Measurements from ENCODE around the gene WDFY2. TPM values are rescaled to one million over a fixed set of nuclear protein-coding genes. Genes with fewer than 3 reads are reported as not detected.
A peak's percentile ranks its signal among the peaks of the same experiment; 100 is the strongest.
"Not testable (repeated sequence)": the region's sequence is repeated elsewhere in the genome, so short reads cannot be mapped to it uniquely, and the experiment has no call there.

Gene WDFY2
- total RNA-seq, 1 donor from 2014 or later: 4.5 TPM

GRCh38 chr13:51557875-51558612 is 26.2 kb upstream of the WDFY2 start:
- no peak for DNase-seq
- Histone ChIP-seq H3K4me3 (no peak overlapping the region), H3K4me1 (peaks cover 18% of the 10 kb centered on the region), H3K9me3 (replicated peaks) (no peaks in the 10 kb centered on the region), H3K36me3 (no peaks in the 10 kb centered on the region), H3K27me3 (ENCODE audit: low read depth) (no peaks in the 10 kb centered on the region), H3K27ac (replicated peaks) (peak overlapping the region; percentile 21)
- intact Hi-C loops (cut with micrococcal nuclease): no loop called here
- no peak for TF ChIP-seq CTCF (IDR thresholded peaks at IDR 0.05; ENCODE audit: borderline replicate concordance)

GRCh38 chr13:51559946-51560735 is 24.1 kb upstream of the WDFY2 start:
- peaks cover 18% of the 10 kb centered on the region for H3K4me1 ChIP-seq
- H3K27me3 ChIP-seq (ENCODE audit: low read depth): no peaks in the 10 kb centered on the region
- no peaks in the 10 kb centered on the region for H3K36me3 ChIP-seq
- intact Hi-C loops (cut with micrococcal nuclease): no loop called here
- H3K4me3 ChIP-seq: no peak overlapping the region
- H3K9me3 ChIP-seq (replicated peaks): no peaks in the 10 kb centered on the region
- H3K27ac ChIP-seq (replicated peaks): no peak overlapping the region
- TF ChIP-seq CTCF (IDR thresholded peaks at IDR 0.05; ENCODE audit: borderline replicate concordance): no peak
- DNase-seq: no peak

- intact Hi-C loops (cut with micrococcal nuclease): no loop called here
- Histone ChIP-seq H3K27ac (replicated peaks) (peak overlapping the region; percentile 3), H3K27me3 (ENCODE audit: low read depth) (peaks cover 3% of the 10 kb centered on the region), H3K9me3 (replicated peaks) (peaks cover 4% of the 10 kb centered on the region), H3K36me3 (no peaks in the 10 kb centered on the region), H3K4me3 (no peak overlapping the region), H3K4me1 (peaks cover 18% of the 10 kb centered on the region)
- no peak for TF ChIP-seq CTCF (IDR thresholded peaks at IDR 0.05; ENCODE audit: borderline replicate concordance)
- DNase-seq: no peak
Measured at GRCh38 chr13:51562011-51562671, 22.1 kb upstream of the WDFY2 start.

- Histone ChIP-seq H3K4me3 (no peak overlapping the region), H3K27ac (replicated peaks) (no peak overlapping the region), H3K27me3 (ENCODE audit: low read depth) (peaks cover 3% of the 10 kb centered on the region), H3K9me3 (replicated peaks) (peaks cover 19% of the 10 kb centered on the region), H3K4me1 (peaks cover 8% of the 10 kb centered on the region), H3K36me3 (no peaks in the 10 kb centered on the region)
- DNase-seq: no peak
- no peak for TF ChIP-seq CTCF (IDR thresholded peaks at IDR 0.05; ENCODE audit: borderline replicate concordance)
- intact Hi-C loops (cut with micrococcal nuclease): no loop called here
Measured at GRCh38 chr13:51564252-51564651, 20.0 kb upstream of the WDFY2 start.

GRCh38 chr13:51564671-51565070 is 19.6 kb upstream of the WDFY2 start:
- peaks cover 3% of the 10 kb centered on the region for H3K27me3 ChIP-seq (ENCODE audit: low read depth)

GRCh38 chr13:51569001-51569400 is 15.3 kb upstream of the WDFY2 start:
- H3K27me3 ChIP-seq (ENCODE audit: low read depth); intact Hi-C loops (cut with micrococcal nuclease); H3K4me1 ChIP-seq; H3K36me3 ChIP-seq; DNase-seq; H3K27ac ChIP-seq (replicated peaks); H3K4me3 ChIP-seq: not testable (repeated sequence)
- H3K9me3 ChIP-seq (replicated peaks): peaks cover 26% of the 10 kb centered on the region

More at GRCh38 chr13:51564671-51565070, 19.6 kb upstream of the WDFY2 start:
- peaks cover 19% of the 10 kb centered on the region for H3K9me3 ChIP-seq (replicated peaks)
- TF ChIP-seq CTCF (IDR thresholded peaks at IDR 0.05; ENCODE audit: borderline replicate concordance): no peak
- peaks cover 8% of the 10 kb centered on the region for H3K4me1 ChIP-seq
- no peak overlapping the region for H3K27ac ChIP-seq (replicated peaks)
- intact Hi-C loops (cut with micrococcal nuclease): no loop called here
- no peak for DNase-seq
- H3K4me3 ChIP-seq: no peak overlapping the region
- no peaks in the 10 kb centered on the region for H3K36me3 ChIP-seq

Data from left ventricle myocardium inferior (tissue), 1 donor.